Coronary artery (tissue), 2 donors: ENCODE data around the gene RTEL1.

Experiments
- DNase-seq: peaks from one replicate; pipeline ENCODE4 v3.0.0-alpha.2; 2017; ENCODE audit warnings: low spot score
- H3K27ac ChIP-seq, 2 donors: fragments of 200-600 bp; sonication (generic); one replicate each; pipeline ENCODE4 v1.5.1; 2016 to 2019
- H3K4me3 ChIP-seq: fragments of 200-600 bp; sonication (generic); 2 replicates; pipeline ENCODE4 v1.5.1; 2016; ENCODE audit warnings: mild to moderate bottlenecking, moderate library complexity
- CTCF ChIP-seq: fragments of 200-600 bp; sonication (generic); IDR thresholded peaks from one replicate; pipeline ENCODE4 v1.5.1; 2019; ENCODE audit warnings: antibody characterized with exemption

RTEL1 gene

GRCh38 chr20:63688228-63689045 is 30.3 kb downstream of the RTEL1 start:
- no peak for TF ChIP-seq CTCF
- H3K27ac ChIP-seq: peak overlapping the region; percentile 68 to 81
- no peak for DNase-seq
- H3K4me3 ChIP-seq: no peak overlapping the region

GRCh38 chr20:63689046-63690002 is 31.2 kb downstream of the RTEL1 start:
- Histone ChIP-seq H3K4me3 (no peak overlapping the region), H3K27ac (peak overlapping the region in 1 of 2 donors; percentile 81)
- no peak for TF ChIP-seq CTCF
- DNase-seq: no peak

- Histone ChIP-seq H3K27ac (peak overlapping the region in 1 of 2 donors; percentile 5), H3K4me3 (no peak overlapping the region)
- TF ChIP-seq CTCF: no peak
- DNase-seq: peak; percentile 74
These were observed 32.1 kb downstream of the RTEL1 start for GRCh38 chr20:63690003-63690897.

GRCh38 chr20:63690898-63691710 is 33.0 kb downstream of the RTEL1 start:
- no peak overlapping the region for H3K4me3 ChIP-seq
- peak; percentile 75 for DNase-seq
- H3K27ac ChIP-seq: peak overlapping the region in 1 of 2 donors; percentile 5
- no peak for TF ChIP-seq CTCF

- H3K27ac ChIP-seq: peak overlapping the region in 1 of 2 donors; percentile 62
- DNase-seq: no peak
- no peak for TF ChIP-seq CTCF
- no peak overlapping the region for H3K4me3 ChIP-seq
These were observed 33.8 kb downstream of the RTEL1 start for GRCh38 chr20:63691711-63692435.
